K562 (cell line): ENCODE measurements around the gene CLPSL2. TPM values are rescaled to one million over a fixed set of nuclear protein-coding genes. Genes with fewer than 3 reads are reported as not detected.

Source experiments
- ATF1 ChIP-seq, 2 experiments: fragments of 450-650 bp in 1 of 2; IDR thresholded peaks; 2 replicates each; pipeline ENCODE4 v1.6.1; 2016; ENCODE audit warnings: missing compliant biosample characterization in 1 of 2, missing genetic modification characterization in 1 of 2
- CAMTA2 ChIP-seq: fragments of 250-450 bp; sonication (Bioruptor Pico); conservative IDR thresholded peaks from 2 replicates; pipeline ENCODE4 v1.5.1; 2022
- CBFB ChIP-seq: sonication (generic); formaldehyde crosslinking; IDR thresholded peaks from 2 replicates; pipeline ENCODE4 v1.4.0; 2020; ENCODE audit warnings: mild to moderate bottlenecking, missing genetic modification reagents
- CHD4 ChIP-seq: fragments of 200-600 bp; sonication (generic); IDR thresholded peaks from 3 replicates; pipeline ENCODE4 v1.6.1; 2012; ENCODE audit warnings: low read depth, mild to moderate bottlenecking, mixed read lengths, low read length, inconsistent platforms; ENCODE audit not compliant: insufficient read depth, insufficient replicate concordance, poor library complexity, severe bottlenecking
- HEY1 ChIP-seq: fragments of 250-450 bp; sonication (Bioruptor Pico); IDR thresholded peaks from 2 replicates; pipeline ENCODE4 v1.5.0; 2020; ENCODE audit warnings: mild to moderate bottlenecking, moderate library complexity, borderline replicate concordance
- HNRNPL ChIP-seq: fragments of 200-400 bp; formaldehyde crosslinking; IDR thresholded peaks from 2 replicates; pipeline ENCODE4 v1.6.1; 2017; ENCODE audit warnings: low read depth, mild to moderate bottlenecking, low read length
- NEUROD1 ChIP-seq: fragments of 150-350 bp; IDR thresholded peaks from 2 replicates; pipeline ENCODE4 v1.6.1; 2014; ENCODE audit warnings: borderline replicate concordance, low read length, low read depth; ENCODE audit not compliant: partially characterized antibody
- POLR3A ChIP-seq: IDR thresholded peaks from 2 replicates; pipeline ENCODE4 v1.6.1; 2011; ENCODE audit warnings: borderline replicate concordance, mild to moderate bottlenecking, moderate library complexity; ENCODE audit not compliant: insufficient read length, insufficient read depth; ENCODE audit errors: extremely low read depth
- RAD21 ChIP-seq, 2 experiments: fragments of 250-450 bp in 1 of 2; fragments of 450-650 bp in 1 of 2; sonication (Bioruptor Pico) in 1 of 2; formaldehyde crosslinking in 1 of 2; IDR thresholded peaks in 1 of 2; conservative IDR thresholded peaks in 1 of 2; 2 replicates each; pipeline versions ENCODE4 v1.4.0 to v1.8.0; 2020 to 2022; ENCODE audit warnings: mild to moderate bottlenecking in 2 of 2, moderate library complexity in 1 of 2
- RBM17 ChIP-seq: fragments of 200-400 bp; formaldehyde crosslinking; IDR thresholded peaks from 2 replicates; pipeline ENCODE4 v1.6.1; 2017; ENCODE audit warnings: low read depth, mild to moderate bottlenecking, low read length, borderline replicate concordance
- SLC30A9 ChIP-seq: fragments of 250-450 bp; sonication (Bioruptor Pico); IDR thresholded peaks from 2 replicates; pipeline ENCODE4 v1.8.0; 2022; ENCODE audit warnings: mild to moderate bottlenecking, moderate library complexity
- SMARCA5 ChIP-seq: fragments of 450-650 bp; IDR thresholded peaks from 2 replicates; pipeline ENCODE4 v1.6.1; 2016
- TCF7 ChIP-seq: sonication (generic); IDR thresholded peaks from 2 replicates; pipeline ENCODE4 v1.6.1; 2016; ENCODE audit warnings: antibody characterized with exemption, borderline replicate concordance
- ZEB2 ChIP-seq: fragments of 450-650 bp; IDR thresholded peaks from 2 replicates; pipeline ENCODE4 v1.6.1; 2016
- ZNF133 ChIP-seq: fragments of 250-450 bp; sonication (Bioruptor Pico); IDR thresholded peaks from 2 replicates; pipeline ENCODE4 v1.4.0; 2020; ENCODE audit warnings: mild to moderate bottlenecking
- ZNF3 ChIP-seq: fragments of 250-450 bp; sonication (Bioruptor Pico); IDR thresholded peaks from 2 replicates; pipeline ENCODE4 v1.5.0; 2021; ENCODE audit warnings: mild to moderate bottlenecking, moderate library complexity
- ZNF584 ChIP-seq: fragments of 200-800 bp; sonication (Bioruptor generic); IDR thresholded peaks from 2 replicates; pipeline ENCODE4 v1.6.1; 2016; ENCODE audit warnings: low read depth, mild to moderate bottlenecking, missing genetic modification characterization, missing compliant biosample characterization
- polyA plus RNA-seq, 8 experiments: library from polyadenylated mRNA; depleted of rRNA in 4 of 8; stranded (reverse) in 5 of 8; unstranded in 3 of 8; fragments of >200 nt; fragmentation: Nextera tagmentation in 2 of 8; fragmentation: Illumina TruSeq in 1 of 8; extraction: Ambion mirVana in 2 of 8; extraction: Trizol in 1 of 8; gene quantifications; 2 replicates each; pipeline versions ENCODE4 v1.2.1 to v1.2.3, GENCODE V29; 2011 to 2014; ENCODE audit warnings: inconsistent platforms in 1 of 8, missing spikeins in 1 of 8
- total RNA-seq, 7 experiments: library from RNA; depleted of rRNA in 6 of 7; stranded (reverse); fragments of >200 nt in 6 of 7; fragmentation: Illumina TruSeq in 2 of 7; extraction: Trizol in 2 of 7; gene quantifications; 2 replicates each; pipeline versions ENCODE4 v1.2.1 to v1.2.3, GENCODE V29; 2011 to 2021; ENCODE audit warnings: low replicate concordance in 1 of 7
- TF ChIP-seq, protein P1 (sequence below), 3 experiments: fragments of 200-800 bp in 1 of 3; fragments of 250-450 bp in 1 of 3; fragments of 450-650 bp in 1 of 3; sonication (Bioruptor Pico) in 1 of 3; sonication (Bioruptor generic) in 1 of 3; formaldehyde crosslinking in 1 of 3; IDR thresholded peaks; 2 replicates each; pipeline versions ENCODE4 v1.6.1 to v1.8.0; 2016 to 2022; ENCODE audit warnings: mild to moderate bottlenecking in 2 of 3, missing genetic modification characterization in 2 of 3, missing compliant biosample characterization in 1 of 3, moderate library complexity in 1 of 3
- TF ChIP-seq, protein P2 (sequence below): fragments of 200-800 bp; sonication (Bioruptor generic); IDR thresholded peaks from 2 replicates; pipeline ENCODE4 v1.6.1; 2017; ENCODE audit warnings: missing genetic modification characterization, missing compliant biosample characterization
- TF ChIP-seq, protein P3 (sequence below): fragments of 250-450 bp; sonication (Bioruptor Pico); IDR thresholded peaks from 2 replicates; pipeline ENCODE4 v1.5.0; 2021

CLPSL2 gene
- total and polyA plus RNA-seq, 9 of the 15 experiments (the other 6 are each of a cell fraction or from before 2014, with no cell fraction given), result not detected

DNA sequence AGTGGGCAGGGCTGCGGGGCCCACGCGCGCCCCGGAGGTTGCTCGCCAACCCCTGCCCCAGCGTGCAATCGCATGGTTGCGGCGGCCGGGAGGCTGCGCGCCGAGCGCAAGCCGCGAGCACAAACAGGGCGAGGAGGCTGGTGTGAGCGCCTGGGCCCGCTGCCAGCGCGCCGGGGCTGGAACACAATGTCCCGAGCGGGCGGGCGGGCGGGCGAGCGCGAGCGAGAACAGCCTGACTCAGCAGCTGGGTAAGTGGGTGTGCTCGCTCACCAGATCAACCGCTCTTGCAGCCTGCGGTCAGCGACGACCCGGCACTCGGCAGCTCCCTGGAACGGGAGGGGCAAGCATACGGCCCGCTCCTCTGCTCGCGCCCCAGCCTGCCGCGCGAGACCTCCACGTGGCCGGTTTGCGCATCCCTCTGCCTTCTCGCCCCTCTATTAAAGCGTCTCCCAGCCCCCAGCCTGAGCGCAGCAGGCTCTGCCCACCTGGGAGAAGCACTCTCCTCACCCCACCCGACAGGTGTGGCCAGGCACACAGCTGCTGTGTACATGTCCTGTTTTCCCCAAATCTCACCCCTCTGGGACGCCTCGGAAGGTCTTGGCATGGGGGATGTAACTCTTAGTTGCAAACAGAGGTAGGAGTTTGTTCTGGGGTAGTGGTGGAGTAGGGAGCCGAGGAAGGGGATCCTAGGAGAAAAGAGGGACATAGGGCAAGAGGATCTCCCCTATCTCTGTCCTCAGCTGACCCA is 48.3 kb upstream of the CLPSL2 start (continued):
- TF ChIP-seq, protein P1, sequence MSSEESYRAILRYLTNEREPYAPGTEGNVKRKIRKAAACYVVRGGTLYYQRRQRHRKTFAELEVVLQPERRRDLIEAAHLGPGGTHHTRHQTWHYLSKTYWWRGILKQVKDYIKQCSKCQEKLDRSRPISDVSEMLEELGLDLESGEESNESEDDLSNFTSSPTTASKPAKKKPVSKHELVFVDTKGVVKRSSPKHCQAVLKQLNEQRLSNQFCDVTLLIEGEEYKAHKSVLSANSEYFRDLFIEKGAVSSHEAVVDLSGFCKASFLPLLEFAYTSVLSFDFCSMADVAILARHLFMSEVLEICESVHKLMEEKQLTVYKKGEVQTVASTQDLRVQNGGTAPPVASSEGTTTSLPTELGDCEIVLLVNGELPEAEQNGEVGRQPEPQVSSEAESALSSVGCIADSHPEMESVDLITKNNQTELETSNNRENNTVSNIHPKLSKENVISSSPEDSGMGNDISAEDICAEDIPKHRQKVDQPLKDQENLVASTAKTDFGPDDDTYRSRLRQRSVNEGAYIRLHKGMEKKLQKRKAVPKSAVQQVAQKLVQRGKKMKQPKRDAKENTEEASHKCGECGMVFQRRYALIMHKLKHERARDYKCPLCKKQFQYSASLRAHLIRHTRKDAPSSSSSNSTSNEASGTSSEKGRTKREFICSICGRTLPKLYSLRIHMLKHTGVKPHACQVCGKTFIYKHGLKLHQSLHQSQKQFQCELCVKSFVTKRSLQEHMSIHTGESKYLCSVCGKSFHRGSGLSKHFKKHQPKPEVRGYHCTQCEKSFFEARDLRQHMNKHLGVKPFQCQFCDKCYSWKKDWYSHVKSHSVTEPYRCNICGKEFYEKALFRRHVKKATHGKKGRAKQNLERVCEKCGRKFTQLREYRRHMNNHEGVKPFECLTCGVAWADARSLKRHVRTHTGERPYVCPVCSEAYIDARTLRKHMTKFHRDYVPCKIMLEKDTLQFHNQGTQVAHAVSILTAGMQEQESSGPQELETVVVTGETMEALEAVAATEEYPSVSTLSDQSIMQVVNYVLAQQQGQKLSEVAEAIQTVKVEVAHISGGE (CRISPR knock-in tag; IDR thresholded peaks at IDR 0.05), result peak in 1 of 3 experiments; percentile 72; a peak in 1 of 6 replicates
- TF ChIP-seq ZNF3 (CRISPR knock-in tag), result no peak
- peak; percentile 83 for TF ChIP-seq NEUROD1
- TF ChIP-seq RBM17, result no peak
- TF ChIP-seq CBFB (CRISPR knock-in tag), result peak; percentile 98
- TF ChIP-seq SMARCA5, result no peak; the same call in 1 of the 2 replicates
- TF ChIP-seq CAMTA2 (CRISPR knock-in tag), result no peak
- TF ChIP-seq POLR3A, result no peak
- no peak for TF ChIP-seq SLC30A9 (CRISPR knock-in tag)
- no peak for TF ChIP-seq TCF7
- TF ChIP-seq, protein P2, sequence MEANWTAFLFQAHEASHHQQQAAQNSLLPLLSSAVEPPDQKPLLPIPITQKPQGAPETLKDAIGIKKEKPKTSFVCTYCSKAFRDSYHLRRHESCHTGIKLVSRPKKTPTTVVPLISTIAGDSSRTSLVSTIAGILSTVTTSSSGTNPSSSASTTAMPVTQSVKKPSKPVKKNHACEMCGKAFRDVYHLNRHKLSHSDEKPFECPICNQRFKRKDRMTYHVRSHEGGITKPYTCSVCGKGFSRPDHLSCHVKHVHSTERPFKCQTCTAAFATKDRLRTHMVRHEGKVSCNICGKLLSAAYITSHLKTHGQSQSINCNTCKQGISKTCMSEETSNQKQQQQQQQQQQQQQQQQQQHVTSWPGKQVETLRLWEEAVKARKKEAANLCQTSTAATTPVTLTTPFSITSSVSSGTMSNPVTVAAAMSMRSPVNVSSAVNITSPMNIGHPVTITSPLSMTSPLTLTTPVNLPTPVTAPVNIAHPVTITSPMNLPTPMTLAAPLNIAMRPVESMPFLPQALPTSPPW (CRISPR knock-in tag), result peak; percentile 97
- no peak; the same call in 1 of the 2 replicates for TF ChIP-seq ZNF584 (CRISPR knock-in tag)
- TF ChIP-seq ZNF133 (CRISPR knock-in tag), result no peak; the same call in 1 of the 2 replicates
- no peak for TF ChIP-seq CHD4
- peak; percentile 87; the same call in 1 of the 2 replicates for TF ChIP-seq HNRNPL
- no peak for TF ChIP-seq HEY1 (CRISPR knock-in tag)
- TF ChIP-seq ZEB2, result peak; percentile 59
- TF ChIP-seq, protein P3, sequence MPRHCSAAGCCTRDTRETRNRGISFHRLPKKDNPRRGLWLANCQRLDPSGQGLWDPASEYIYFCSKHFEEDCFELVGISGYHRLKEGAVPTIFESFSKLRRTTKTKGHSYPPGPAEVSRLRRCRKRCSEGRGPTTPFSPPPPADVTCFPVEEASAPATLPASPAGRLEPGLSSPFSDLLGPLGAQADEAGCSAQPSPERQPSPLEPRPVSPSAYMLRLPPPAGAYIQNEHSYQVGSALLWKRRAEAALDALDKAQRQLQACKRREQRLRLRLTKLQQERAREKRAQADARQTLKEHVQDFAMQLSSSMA (CRISPR knock-in tag), result no peak
- TF ChIP-seq ATF1 (CRISPR knock-in tag; IDR thresholded peaks at IDR 0.05), result no peak
- TF ChIP-seq ATF1 (tag; IDR thresholded peaks at IDR 0.05), result peak; percentile 68
- TF ChIP-seq RAD21 (CRISPR knock-in tag; conservative IDR thresholded peaks at IDR 0.05 in 1 of 2, IDR thresholded peaks at IDR 0.05 in 1 of 2), result peak in 1 of 2 experiments; percentile 18; a peak in 1 of 4 replicates
